ENCODE results near the gene LRRC25.
"Not testable (repeated sequence)": the region's sequence is repeated elsewhere in the genome, so short reads cannot be mapped to it uniquely, and the experiment has no call there.

The LRRC25 gene

GRCh38 chr19:18414504-18415177, 17.2 kb upstream of the LRRC25 start:
- DNase-seq (ENCODE audit: extremely low read depth, insufficient read length): no peak

GRCh38 chr19:18412610-18413239, 15.3 kb upstream of the LRRC25 start:
- Histone ChIP-seq H3K4me3 (replicated peaks; ENCODE audit: low read depth, low read length) (no peak overlapping the region), H3K36me3 (ENCODE audit: control insufficient read depth, insufficient read depth, low read length) (no peaks in the 10 kb centered on the region), H3K27me3 (replicated peaks; ENCODE audit: control insufficient read depth, insufficient read depth, low read length) (no peaks in the 10 kb centered on the region)
- DNase-seq (ENCODE audit: extremely low read depth, insufficient read length): no peak
- TF ChIP-seq CTCF (IDR thresholded peaks at IDR 0.05; ENCODE audit: insufficient read depth, low read length, poor library complexity, severe bottlenecking): no peak

More at GRCh38 chr19:18414504-18415177, 17.2 kb upstream of the LRRC25 start:
- no peak for TF ChIP-seq CTCF (IDR thresholded peaks at IDR 0.05; ENCODE audit: insufficient read depth, low read length, poor library complexity, severe bottlenecking)
- H3K27me3 ChIP-seq (replicated peaks; ENCODE audit: control insufficient read depth, insufficient read depth, low read length): no peaks in the 10 kb centered on the region
- no peak overlapping the region for H3K4me3 ChIP-seq (replicated peaks; ENCODE audit: low read depth, low read length)
- H3K36me3 ChIP-seq (ENCODE audit: control insufficient read depth, insufficient read depth, low read length): no peaks in the 10 kb centered on the region

- Histone ChIP-seq H3K4me3 (replicated peaks; ENCODE audit: low read depth, low read length) (no peak overlapping the region), H3K27me3 (replicated peaks; ENCODE audit: control insufficient read depth, insufficient read depth, low read length) (no peaks in the 10 kb centered on the region), H3K36me3 (ENCODE audit: control insufficient read depth, insufficient read depth, low read length) (no peaks in the 10 kb centered on the region)
- TF ChIP-seq CTCF (IDR thresholded peaks at IDR 0.05; ENCODE audit: insufficient read depth, low read length, poor library complexity, severe bottlenecking): peak; percentile 62
- peak; percentile 74 for DNase-seq (ENCODE audit: extremely low read depth, insufficient read length)
These were observed 10.6 kb upstream of the LRRC25 start for GRCh38 chr19:18408053-18408476.

GRCh38 chr19:18406749-18407148, 9.3 kb upstream of the LRRC25 start:
- no peaks in the 10 kb centered on the region for H3K36me3 ChIP-seq (ENCODE audit: control insufficient read depth, insufficient read depth, low read length)
- H3K4me3 ChIP-seq (replicated peaks; ENCODE audit: low read depth, low read length): no peak overlapping the region
- DNase-seq (ENCODE audit: extremely low read depth, insufficient read length): no peak
- no peak for TF ChIP-seq CTCF (IDR thresholded peaks at IDR 0.05; ENCODE audit: insufficient read depth, low read length, poor library complexity, severe bottlenecking)
- H3K27me3 ChIP-seq (replicated peaks; ENCODE audit: control insufficient read depth, insufficient read depth, low read length): no peaks in the 10 kb centered on the region

- H3K36me3 ChIP-seq (ENCODE audit: control insufficient read depth, insufficient read depth, low read length); DNase-seq (ENCODE audit: extremely low read depth, insufficient read length); H3K27me3 ChIP-seq (replicated peaks; ENCODE audit: control insufficient read depth, insufficient read depth, low read length); H3K4me3 ChIP-seq (replicated peaks; ENCODE audit: low read depth, low read length): not testable (repeated sequence)
These were observed 8.3 kb upstream of the LRRC25 start for GRCh38 chr19:18405754-18406153.

- H3K27me3 ChIP-seq (replicated peaks; ENCODE audit: control insufficient read depth, insufficient read depth, low read length); DNase-seq (ENCODE audit: extremely low read depth, insufficient read length); H3K36me3 ChIP-seq (ENCODE audit: control insufficient read depth, insufficient read depth, low read length); H3K4me3 ChIP-seq (replicated peaks; ENCODE audit: low read depth, low read length): not testable (repeated sequence)
These were observed 5.2 kb upstream of the LRRC25 start for GRCh38 chr19:18402455-18403248.
